HG02870 (cell line): Measurements from ENCODE around the gene CCT5.
"Not testable (repeated sequence)": the region's sequence is repeated elsewhere in the genome, so short reads cannot be mapped to it uniquely, and the experiment has no call there.

Experiments
- ATAC-seq: cut with Tn5 transposase; IDR thresholded peaks from one replicate; pipeline ENCODE4 v1.9.1; 2021; ENCODE audit warnings: mild to moderate bottlenecking, moderate library complexity; ENCODE audit not compliant: unreplicated experiment

Gene CCT5

DNA sequence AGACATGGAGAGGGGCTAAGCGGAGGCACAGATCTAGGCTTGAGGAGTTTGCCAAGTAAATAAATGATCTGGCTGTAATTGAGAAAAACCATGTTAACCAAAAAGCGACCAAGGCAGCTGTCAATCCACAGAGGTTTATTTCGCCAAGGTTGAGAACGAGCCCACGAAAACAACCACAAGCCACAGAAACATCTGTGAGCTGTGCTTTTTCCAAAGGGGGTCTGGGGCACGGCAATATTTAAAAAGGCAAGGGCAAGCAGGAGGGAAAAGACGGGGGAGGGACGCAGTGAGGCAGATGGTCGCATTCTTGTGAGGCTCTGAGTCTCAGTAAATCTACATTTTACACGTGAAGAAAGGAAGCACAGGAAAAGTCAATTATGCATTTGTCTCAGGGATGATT, 25.4 kb downstream of the CCT5 start:
- no peak for ATAC-seq

DNA sequence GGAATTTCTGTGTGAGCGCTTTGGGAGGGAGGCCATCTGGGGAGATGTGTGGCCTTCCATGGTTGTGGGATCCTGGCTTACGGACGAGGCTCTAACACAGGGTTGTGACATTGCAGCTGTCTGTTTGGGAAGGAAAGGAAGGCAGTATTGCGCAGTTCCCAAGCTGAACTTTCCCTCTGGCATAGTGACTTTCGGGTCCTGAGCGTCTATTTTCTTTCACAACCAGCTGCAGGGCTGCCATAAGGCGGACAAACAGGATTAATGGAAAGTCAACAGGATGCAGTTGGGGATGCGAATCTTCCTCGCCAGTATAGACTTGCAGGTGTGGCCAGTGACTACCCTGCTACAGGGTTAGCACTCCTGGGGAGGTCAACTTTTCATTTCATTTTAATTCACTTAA, 25.9 kb downstream of the CCT5 start:
- no peak for ATAC-seq

DNA sequence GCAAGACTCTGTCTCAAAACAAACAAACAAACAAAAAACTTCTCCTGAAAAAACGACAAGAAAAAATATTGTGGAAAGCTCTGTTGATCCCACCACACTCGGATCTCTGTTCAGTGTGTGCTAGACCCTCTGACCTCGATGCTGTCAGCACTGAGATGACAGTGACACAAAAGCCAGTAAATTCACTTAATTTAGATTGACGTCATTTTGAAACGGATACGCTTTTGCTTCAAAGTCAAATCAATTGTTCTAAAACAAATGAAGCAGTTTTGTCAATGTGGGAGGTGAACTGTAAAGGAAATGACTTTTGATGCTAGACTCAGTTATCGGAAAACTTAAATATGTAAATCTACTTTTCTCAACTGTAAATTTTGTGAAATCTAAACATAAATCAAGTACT, 26.6 kb downstream of the CCT5 start:
- ATAC-seq = no peak

DNA sequence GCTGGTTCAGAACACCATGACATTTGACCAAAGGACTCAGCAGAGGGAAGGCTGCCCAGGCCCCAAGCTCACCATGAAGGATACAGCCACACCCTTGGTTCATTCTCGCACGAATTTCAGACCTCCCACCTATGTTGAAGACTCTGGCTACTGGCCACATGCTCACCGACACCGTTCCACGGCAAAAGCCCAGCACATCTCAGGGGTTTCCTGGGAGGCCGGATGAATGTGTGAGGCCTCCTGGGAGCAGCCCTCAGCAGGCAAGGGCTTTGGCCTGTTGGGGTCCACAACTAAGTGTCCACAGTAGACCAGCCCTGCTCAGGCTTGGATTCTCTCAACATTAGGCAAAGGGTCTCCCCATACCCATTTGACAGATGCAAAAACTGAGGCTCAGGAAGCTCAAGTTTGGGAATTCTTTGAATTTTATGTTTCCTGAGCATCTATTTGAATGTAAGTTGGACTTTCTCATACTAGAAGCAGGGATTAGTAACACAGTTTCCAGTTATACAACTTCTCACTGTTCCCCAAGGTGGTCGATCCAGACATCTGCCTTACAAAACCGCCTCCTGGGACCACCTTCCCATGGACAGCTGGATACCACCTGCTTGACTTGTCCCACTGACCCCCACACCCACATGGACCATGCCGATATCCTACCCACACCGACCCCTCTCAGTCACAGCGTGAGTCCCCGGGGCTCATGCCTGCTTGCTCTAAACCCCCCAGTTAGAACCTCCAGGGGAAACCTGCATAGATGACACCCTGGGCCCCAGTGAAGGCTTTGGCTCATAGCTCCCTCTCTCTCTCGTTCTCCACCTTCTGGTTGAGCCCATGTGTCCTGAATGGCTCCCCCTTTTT, 27.9 kb downstream of the CCT5 start:
- no peak for ATAC-seq

DNA sequence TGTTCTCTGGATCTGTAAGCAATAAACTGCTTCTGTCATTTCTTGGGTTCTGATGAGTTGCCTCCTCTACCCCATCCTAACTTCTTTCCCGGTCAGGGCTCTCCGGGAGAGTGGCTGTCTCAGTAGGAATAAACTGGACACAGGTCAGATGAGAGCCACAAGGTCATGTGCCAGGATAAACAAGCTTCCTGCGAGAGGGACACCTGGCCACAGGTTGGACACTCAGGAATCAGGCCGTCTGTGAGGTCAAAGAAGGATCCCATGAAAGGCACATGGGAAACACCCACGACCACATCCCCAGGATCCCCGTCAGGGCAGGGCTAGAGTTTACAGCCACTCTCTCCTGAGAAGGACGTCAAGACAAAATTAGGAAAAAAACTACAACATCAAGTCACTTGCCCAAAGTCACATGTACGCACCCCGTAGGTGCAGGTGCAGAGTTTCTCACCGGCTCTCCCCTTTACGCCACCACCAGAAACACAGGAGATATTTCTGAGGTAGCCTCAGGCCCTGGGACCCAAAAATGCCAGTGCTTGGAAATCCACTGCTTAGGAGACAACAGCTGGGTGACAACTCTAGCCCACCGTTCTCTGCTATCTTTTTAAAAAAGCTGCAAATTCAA, 28.7 kb downstream of the CCT5 start:
- no peak for ATAC-seq

DNA sequence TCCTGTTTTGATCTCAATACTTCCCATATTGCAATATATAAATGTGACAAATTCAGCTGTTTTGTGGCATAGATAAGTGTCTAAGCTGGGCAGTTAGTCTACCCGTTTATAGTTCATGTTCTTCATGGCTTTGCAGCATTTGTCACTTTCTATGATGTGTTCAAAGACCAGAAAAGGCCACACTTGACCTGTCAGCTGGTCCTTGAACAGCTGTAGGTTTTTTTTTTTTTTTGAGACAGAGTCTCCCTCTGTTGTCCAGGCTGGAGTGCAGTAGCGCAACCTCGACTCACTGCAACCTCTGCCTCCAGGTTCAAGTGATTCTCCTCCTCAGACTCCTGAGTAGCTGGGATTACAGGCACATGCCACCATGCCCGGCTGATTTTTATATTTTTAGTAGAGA, 29.2 kb downstream of the CCT5 start:
- ATAC-seq = no peak

DNA sequence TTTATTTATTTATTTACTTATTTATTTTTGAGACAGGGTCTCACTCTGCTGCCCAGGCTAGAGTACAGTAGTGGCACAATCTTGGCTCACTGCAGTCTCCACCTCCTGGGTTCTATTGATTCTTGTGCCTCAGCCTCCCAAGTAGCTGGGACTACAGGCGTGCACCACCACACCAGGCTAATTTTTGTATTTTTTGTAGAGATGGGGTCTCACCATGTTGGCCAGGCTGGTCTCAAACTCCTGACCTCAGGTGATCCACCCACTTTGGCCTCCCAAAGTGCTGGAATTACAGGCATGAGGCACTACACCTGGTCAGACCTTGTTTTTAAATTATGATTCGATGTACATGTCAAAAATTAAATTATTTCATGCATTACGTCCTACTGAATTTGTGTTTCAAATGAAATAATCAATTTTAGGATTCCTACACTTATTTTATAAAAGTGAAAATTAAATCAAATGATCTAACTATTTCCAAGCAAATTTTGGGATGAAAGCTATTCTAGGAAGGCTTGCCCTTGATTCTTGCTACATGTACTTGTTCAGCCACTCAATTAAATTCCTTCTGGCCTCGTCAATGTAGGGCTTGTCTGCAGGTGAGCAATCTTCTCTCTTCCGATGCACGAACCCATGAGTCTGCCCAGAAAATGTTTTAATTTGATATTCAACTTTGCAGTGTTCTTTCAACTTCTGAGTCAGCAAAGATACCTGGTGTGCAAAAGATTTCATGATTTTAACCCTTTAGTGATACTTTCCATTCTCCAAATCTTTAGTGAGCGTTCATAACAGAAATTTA, 30.0 kb downstream of the CCT5 start:
- no peak for ATAC-seq

DNA sequence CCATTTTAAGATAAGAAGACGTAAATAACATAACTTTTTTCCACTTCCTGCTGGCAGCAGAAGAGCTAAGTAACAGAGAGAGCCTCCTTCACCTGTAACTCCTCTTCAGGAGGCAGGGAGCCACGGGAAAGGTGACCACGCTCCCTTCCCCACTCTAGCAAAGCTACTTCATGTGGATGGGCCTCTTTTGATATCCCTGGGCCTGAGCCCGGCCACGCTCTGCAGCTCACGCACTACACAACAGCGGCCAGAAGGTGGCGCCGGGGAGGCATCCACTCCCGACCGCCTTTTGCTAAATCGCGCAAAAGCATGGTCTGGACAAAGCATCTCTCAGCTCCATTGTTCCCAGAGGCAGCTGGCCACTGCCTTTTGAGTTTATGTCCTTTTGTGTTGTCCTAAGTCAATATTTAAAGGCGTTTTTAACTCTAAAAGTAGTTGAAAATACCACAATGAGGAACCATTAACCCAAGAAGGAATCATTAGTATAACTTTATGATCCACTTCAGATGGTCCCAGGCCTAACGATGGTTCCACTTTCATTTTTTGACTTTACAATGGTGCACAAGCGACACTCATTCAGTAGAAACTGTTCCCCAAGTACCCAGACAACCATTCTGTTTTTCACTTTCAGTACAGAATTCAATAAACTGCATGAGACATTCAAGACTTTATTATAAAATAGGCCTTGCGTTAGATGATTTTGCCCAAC, 34.0 kb downstream of the CCT5 start:
- peak; percentile 93 for ATAC-seq

DNA sequence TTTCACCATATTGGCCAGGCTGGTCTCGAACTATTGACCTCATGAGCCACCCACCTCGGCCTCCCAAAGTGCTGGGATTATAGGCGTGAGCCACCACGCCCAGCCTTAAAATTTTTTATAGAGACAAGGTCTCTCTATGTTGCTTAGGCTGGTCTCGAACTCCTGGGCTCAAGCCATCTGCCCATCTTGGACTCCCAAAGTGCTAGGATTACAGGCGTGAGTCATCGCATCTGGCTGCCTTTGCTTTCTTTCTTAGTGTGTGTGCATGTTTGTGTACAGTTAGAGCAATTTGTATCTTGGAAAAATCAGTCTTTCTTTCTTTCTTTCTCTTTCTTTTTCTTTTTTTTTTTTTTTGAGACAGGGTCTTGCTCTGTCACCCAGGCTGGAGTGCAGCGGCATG, 35.3 kb downstream of the CCT5 start:
- not testable (repeated sequence) for ATAC-seq

DNA sequence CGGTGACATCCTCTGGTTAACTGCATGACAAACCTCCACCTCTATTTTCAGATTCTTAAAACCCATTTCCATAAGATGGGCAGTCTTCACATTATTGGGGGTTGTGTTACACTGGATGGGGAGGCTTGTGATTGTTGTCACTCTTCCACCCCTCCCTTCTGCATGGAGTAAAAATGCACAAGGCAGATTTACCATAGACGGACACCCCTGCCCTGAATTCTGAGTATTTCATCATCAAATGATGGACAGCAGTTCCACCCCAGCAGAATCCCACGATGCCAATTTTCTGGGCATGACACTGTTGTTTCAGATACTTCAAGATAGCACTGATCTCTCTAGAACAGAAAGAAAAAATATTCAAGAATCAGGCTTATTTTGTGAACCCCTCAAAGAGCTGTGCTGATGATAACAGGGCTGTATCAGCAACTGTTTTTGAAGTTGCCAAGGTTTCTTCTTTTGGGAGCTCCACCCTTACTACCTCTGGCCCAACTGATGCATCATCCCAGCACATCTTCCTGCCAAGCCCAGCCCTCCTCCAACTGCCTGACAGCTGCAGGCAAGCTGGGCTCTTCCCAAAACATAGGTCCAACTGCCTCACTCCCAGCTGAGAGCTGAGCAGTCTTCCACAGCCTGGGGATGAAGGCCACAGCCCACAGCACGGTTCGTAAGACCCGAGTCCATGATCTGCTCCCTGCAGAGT, 36.2 kb downstream of the CCT5 start:
- no peak for ATAC-seq

DNA sequence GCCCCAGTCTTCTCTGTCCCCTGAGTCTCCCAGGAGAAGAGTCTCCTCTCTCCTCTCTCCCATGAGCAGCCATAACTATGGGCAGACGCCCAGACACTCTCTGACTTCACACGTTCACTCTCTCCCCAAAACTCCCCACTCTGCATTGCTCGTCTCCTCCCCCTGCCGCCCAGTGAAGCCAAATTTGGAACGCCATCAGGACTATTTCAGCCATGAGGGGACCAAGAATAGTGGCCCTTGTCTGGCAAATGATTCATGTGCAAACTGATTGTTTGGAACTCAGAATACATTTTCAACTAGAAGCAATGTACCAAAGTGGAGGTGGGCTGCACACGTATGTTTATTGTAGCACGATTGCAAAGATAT, 36.8 kb downstream of the CCT5 start:
- no peak for ATAC-seq

DNA sequence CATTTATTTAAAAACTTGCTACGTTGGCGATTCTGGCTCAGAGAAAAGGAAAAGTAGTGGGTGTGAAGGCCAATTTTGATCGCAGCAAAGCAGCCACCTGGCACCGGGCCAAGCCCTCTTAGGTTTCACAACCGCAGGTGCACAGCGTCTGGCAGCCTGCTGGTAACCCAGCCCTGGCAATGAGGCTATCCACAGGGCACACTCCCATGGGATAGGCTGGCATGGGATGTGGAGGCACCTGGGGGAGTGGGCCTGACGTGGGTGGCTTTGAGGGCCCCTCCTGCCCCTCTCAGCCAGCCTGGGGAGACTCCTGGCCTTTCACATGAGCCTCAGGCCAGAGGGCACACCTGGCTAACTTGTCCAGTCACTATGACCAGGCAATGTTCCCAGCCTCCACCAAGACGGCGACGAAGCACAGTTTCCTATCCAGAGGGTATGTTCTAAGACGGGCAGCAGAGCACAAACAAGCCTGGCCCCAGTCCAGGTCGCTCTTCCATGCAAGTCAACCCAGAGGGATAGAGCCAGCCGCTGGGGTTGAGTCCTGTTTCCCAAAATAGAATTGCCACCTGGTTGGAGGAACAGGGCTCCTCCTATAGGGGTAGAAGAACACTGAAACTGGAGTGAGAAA, 38.6 kb downstream of the CCT5 start:
- no peak for ATAC-seq

DNA sequence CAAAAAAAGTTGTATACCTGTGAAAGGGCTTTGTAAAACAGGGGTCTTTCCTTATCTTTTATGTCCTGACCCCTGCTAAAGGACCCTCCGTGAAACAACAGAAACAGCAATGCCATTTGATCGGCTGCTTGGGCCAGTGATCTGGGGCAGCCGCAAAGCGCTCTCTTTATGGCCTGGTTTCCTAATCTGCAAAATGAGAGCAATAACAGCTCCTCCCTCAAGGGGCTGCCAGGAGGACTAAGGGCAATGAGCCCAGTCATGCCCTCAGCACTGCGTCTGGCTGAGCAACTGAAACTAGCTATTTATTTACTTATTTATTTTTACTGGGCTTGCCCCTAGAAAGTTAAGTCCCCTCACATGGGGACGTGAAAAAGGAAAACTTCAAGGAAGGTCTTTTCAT, 39.3 kb downstream of the CCT5 start:
- ATAC-seq = no peak

DNA sequence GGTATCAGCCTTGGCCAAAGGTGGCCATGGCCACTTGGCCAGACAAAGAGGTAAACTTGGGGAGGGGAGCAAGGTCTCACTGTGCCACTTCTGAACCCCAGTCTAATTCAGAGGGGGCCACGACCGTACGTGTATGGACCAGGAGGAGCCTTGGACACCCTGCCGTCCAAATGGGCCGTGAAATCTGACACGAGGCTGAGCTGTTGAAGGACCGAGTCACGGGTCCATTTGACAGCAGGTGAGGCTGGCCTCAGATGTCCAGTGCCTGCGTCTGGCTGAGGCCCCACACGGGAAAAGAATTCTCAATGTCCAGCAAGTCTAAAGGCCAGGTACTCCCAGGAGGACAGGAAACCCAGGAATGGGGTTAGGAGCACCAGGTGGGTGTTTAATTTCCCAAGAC, 39.9 kb downstream of the CCT5 start:
- ATAC-seq = no peak

DNA sequence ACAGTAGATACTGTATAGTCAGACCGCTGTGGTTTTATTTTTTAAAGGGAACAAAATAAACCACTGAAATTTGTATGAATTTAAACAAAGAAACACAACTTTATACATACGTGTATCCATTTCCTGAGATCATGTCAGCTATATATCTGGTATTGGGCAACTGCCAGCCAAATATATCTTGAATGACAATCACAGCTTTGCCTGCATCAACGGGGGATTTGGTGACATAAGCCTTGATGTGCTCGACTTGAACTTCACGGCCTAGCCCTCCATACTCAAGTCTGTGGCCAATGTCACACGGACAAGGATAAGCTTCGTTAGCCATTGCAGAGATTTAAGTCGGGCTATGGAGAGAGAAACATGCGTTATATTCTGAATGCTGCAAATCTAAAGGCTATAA, 40.4 kb downstream of the CCT5 start:
- ATAC-seq = no peak

DNA sequence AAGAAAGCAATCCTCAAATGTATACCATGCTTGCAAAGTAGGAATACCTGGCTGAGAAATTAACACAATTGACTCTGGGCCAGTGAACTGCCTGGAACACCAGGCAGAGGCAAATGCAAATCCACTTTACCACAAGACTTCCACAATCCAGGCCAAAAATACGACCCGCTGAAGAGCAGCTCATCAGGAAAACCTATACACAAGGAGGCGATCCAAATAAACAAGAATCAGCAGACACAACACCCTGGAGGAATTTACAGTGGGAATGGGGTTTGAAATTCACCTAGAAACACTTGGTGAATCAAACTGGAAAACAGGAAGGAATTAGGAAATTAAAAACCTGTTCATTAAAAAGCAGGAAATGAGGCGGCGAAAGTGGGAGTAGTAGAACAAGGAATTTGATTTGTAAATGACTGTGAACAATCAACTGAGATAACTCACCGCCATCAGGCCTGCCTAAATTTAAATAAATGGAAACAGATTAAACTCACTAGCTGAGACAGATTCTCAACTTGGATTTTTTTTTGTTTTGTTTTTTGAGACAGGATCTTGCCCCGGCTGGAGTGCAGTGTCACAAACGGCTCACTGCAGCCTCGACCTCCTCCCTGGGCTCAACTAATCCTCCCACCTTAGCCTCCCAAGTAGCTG, 41.7 kb downstream of the CCT5 start:
- ATAC-seq = no peak

DNA sequence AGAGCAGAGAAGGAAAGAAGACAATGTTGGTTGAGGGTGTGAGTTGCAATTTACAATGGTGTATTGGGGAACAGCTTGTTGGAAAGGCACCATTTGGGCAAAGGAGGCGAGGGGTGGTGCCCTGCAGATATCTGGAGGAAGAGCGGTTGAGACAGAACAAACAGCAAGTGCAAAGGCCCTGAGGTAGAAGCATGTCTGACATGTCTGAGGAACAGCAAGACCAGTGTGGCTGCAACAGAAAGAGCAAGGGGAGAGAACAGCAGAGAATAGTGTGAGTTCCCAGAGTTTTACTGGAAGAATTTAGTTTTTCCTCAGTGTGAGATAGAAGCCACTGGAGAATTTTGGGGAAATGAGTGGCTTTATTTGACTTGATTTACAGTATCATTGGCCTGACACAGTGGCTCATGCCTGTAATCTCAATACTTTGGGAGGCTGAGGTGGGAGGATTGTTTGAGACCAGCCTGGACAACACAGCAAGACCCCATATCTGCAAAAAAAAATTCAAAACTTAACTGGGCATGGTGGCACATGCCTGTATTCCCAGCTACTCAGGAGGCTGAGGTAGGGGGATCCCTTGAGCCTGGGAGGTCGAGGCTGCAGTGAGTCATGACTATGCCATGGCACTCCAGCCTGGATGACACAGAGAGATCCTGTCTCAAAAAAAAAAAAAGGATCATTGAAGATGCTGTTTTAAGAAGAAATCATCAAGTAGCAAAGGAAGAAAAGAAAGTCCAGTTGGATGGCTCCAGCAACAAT, 44.0 kb downstream of the CCT5 start:
- ATAC-seq = no peak

DNA sequence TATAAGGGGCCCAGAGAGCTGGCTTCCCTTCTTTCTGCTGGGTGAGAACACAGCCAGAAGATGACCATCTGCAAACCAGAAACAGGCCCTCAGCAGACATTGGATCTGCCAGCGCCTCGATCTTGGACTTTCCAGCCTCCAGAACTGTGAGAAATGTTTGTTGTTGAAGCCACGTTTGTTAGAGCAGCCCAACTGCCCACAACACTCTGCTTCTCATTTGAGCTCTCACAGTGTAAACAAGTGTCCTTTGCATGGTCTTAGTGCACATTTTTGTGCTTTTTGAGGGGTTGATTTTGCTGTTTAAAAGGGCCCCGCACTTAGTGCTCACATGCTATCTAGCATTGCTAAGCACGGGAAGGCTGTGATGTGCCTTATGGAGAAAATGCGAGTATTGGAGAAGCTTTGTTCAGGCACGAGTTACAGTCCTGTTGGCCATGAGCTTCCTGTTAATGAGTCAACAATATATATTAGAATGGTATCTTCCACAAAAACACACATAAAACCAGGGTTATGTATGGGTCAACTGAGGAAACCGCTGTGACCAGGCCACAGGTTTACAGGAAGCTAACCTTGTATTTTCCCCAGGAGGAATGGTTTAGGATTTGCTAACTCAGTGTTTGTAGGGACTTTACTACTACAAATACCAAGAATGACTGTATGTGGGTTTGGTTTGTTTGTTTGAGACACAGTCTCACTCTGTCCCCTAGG, 45.7 kb downstream of the CCT5 start:
- ATAC-seq = no peak
